Mucosa of rectum (tissue), 2 donors: ENCODE results near the gene WFDC5.

ENCODE experiments used
- H3K27ac ChIP-seq, 2 donors: one replicate each; pipeline ENCODE4 v1.7.0; 2013; ENCODE audit warnings: inconsistent platforms in 2 of 2, low read depth in 2 of 2, low read length in 2 of 2
- H3K27me3 ChIP-seq, 2 donors: one replicate each; pipeline ENCODE4 v1.7.0; 2013; ENCODE audit warnings: low read length in 2 of 2; ENCODE audit not compliant: control insufficient read depth in 2 of 2, insufficient read depth in 2 of 2
- H3K36me3 ChIP-seq, 2 donors: one replicate each; pipeline ENCODE4 v1.7.0; 2013; ENCODE audit warnings: low read length in 2 of 2; ENCODE audit not compliant: control insufficient read depth in 2 of 2, insufficient read depth in 2 of 2
- H3K4me1 ChIP-seq, 2 donors: one replicate each; pipeline ENCODE4 v1.7.0; 2013; ENCODE audit warnings: low read length in 2 of 2, mild to moderate bottlenecking in 1 of 2; ENCODE audit not compliant: control insufficient read depth in 2 of 2, insufficient read depth in 2 of 2
- H3K4me3 ChIP-seq, 2 donors: one replicate each; pipeline ENCODE4 v1.7.0; 2013; ENCODE audit warnings: low read length in 2 of 2
- H3K9ac ChIP-seq, 2 donors: one replicate each; pipeline ENCODE4 v1.7.0; 2013; ENCODE audit warnings: low read length in 2 of 2, low read depth in 1 of 2, mild to moderate bottlenecking in 1 of 2
- H3K9me3 ChIP-seq, 2 donors: one replicate each; pipeline ENCODE4 v1.7.0; 2013; ENCODE audit warnings: low read length in 2 of 2; ENCODE audit not compliant: control insufficient read depth in 2 of 2
- donor health status: healthy.
- donor health status: Normal muscosa, but diverticular disease.

Gene WFDC5

GRCh38 chr20:45115829-45116228 lies 855 bp upstream of the WFDC5 start:
- H3K36me3 ChIP-seq: no peaks in the 10 kb centered on the region
- H3K4me1 ChIP-seq: no peaks in the 10 kb centered on the region
- H3K9ac ChIP-seq: no peak overlapping the region
- H3K4me3 ChIP-seq: no peak overlapping the region
- no peak overlapping the region for H3K27ac ChIP-seq
- no peaks in the 10 kb centered on the region for H3K9me3 ChIP-seq
- no peaks in the 10 kb centered on the region for H3K27me3 ChIP-seq

DNA sequence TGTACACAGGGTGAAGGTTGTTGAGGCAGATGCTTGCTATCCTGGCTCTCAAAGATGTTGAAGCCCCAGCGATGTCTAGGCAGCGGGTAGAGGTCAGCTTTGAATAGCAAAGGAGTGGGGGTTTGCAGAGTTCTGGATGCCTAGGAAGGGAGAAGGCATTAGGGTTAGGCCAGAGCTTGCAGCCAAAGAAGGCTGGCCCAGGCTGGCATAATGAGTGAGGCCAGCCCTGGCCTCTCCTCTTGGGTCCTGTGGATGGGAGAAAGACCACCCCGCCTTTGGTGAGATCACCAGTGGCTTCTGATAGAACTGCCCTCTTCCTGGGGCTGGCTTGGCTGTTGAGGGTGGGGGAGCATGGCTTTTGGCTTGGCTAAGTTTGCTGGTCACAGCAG lies 406 bp upstream of the WFDC5 start:
- Histone ChIP-seq H3K36me3 (no peaks in the 10 kb centered on the region), H3K9me3 (no peaks in the 10 kb centered on the region), H3K27ac (no peak overlapping the region), H3K9ac (no peak overlapping the region), H3K27me3 (no peaks in the 10 kb centered on the region), H3K4me3 (no peak overlapping the region), H3K4me1 (no peaks in the 10 kb centered on the region)

GRCh38 chr20:45113865-45114264 lies 1.1 kb downstream of the WFDC5 start:
- Histone ChIP-seq H3K27me3 (no peaks in the 10 kb centered on the region), H3K27ac (no peak overlapping the region), H3K9me3 (no peaks in the 10 kb centered on the region), H3K36me3 (no peaks in the 10 kb centered on the region), H3K4me3 (no peak overlapping the region), H3K4me1 (no peaks in the 10 kb centered on the region), H3K9ac (no peak overlapping the region)

- Histone ChIP-seq H3K9me3 (no peaks in the 10 kb centered on the region), H3K9ac (no peak overlapping the region), H3K27ac (no peak overlapping the region), H3K27me3 (peaks cover 0 to 3% of the 10 kb centered on the region in 2 donors), H3K4me1 (no peaks in the 10 kb centered on the region), H3K36me3 (no peaks in the 10 kb centered on the region), H3K4me3 (no peak overlapping the region)
Observed at GRCh38 chr20:45112754-45113153, 2.2 kb downstream of the WFDC5 start.

DNA sequence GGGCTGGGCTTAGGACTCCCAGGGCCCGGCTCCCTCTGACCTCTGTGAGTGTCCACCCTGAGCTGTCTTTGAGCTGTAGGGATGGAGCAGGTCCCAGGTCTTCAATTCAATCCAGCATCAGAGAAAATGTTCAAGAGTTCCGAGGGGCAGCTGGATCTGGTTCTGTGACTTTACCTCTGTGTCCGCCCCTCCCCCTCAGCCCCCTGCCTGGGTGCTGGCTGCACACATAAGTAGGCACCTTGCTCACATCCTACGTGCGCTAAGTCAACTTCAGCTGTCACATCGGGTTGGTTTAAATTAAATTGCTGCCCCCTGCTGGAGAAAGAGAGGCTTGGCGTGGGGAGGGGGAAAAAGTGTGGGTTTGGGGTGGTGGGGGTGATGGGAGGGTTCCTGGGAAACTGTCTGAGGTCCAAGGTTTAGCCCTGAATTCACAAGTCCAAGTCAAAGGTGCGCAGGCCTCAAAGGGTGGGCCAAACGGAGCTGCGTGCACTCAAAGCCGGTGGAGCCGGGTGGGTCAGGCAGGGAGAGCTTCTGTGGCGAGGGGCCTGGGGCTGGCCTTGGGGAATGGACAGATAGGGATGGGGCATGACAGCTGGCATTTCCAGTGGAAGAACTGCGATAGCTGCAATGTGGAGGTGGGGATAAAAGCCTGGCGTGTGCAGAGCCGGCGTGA lies 3.0 kb downstream of the WFDC5 start:
- Histone ChIP-seq H3K9me3 (no peaks in the 10 kb centered on the region), H3K27ac (no peak overlapping the region), H3K36me3 (no peaks in the 10 kb centered on the region)

DNA sequence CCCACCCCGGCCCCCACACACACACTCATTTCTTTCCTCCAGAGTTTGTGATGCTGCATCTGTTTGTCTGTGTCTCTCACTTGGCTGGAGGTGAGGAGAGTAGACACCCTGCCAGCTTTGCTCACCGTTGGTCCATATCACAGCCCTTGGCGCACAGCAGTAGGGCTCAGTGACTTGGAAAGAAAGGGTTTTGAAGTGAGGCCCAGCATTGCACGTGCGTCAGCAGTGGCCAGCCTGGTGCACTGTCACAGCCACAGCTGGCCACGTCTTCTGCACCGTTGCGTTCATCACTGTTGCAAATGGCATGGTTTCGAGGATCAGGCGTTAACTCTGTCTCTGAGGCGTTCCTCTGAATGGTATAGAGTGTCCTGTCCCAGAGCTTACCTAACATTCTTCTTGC lies 3.7 kb downstream of the WFDC5 start:
- peaks cover 0 to 3% of the 10 kb centered on the region in 2 donors for H3K27me3 ChIP-seq

More for the DNA sequence above, 3.0 kb downstream of the WFDC5 start:
- Histone ChIP-seq H3K27me3 (peaks cover 0 to 3% of the 10 kb centered on the region in 2 donors), H3K4me3 (no peak overlapping the region), H3K9ac (no peak overlapping the region), H3K4me1 (no peaks in the 10 kb centered on the region)

DNA sequence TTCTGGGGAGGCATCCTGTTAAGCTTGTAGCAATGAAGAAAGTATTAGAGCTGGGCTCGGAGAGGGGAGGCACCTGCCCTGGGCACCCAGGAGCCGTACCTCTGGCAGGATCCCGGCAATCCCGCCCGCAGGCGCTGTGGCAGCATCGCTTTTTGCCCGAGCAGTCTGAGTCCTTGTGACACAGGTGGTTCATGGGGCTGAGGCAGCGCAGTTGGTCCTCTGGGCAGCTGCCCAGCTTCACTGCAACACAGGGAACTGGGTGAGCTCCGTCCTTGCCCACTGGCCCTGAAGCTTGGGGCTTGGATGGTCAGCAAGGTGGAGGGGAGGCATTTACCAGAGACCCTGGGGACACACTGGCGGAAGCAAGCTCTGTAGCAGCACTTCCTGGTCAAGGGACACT lies 4.7 kb downstream of the WFDC5 start:
- Histone ChIP-seq H3K9me3 (no peaks in the 10 kb centered on the region), H3K27ac (no peak overlapping the region), H3K36me3 (no peaks in the 10 kb centered on the region), H3K27me3 (peaks cover 0 to 3% of the 10 kb centered on the region in 2 donors), H3K4me1 (no peaks in the 10 kb centered on the region), H3K4me3 (no peak overlapping the region), H3K9ac (no peak overlapping the region)

More for the DNA sequence above, 3.7 kb downstream of the WFDC5 start:
- Histone ChIP-seq H3K9me3 (no peaks in the 10 kb centered on the region), H3K36me3 (no peaks in the 10 kb centered on the region), H3K4me1 (no peaks in the 10 kb centered on the region), H3K9ac (no peak overlapping the region), H3K27ac (no peak overlapping the region), H3K4me3 (no peak overlapping the region)

- Histone ChIP-seq H3K9me3 (no peaks in the 10 kb centered on the region), H3K9ac (no peak overlapping the region), H3K36me3 (no peaks in the 10 kb centered on the region), H3K4me1 (no peaks in the 10 kb centered on the region), H3K27ac (no peak overlapping the region), H3K4me3 (no peak overlapping the region), H3K27me3 (peaks cover 0 to 3% of the 10 kb centered on the region in 2 donors)
Observed at GRCh38 chr20:45109634-45110033, 5.3 kb downstream of the WFDC5 start.

GRCh38 chr20:45105317-45105716 lies 9.7 kb downstream of the WFDC5 start:
- Histone ChIP-seq H3K27me3 (peaks cover 2 to 10% of the 10 kb centered on the region in 2 donors), H3K4me1 (no peaks in the 10 kb centered on the region), H3K27ac (no peak overlapping the region), H3K9me3 (no peaks in the 10 kb centered on the region), H3K9ac (no peak overlapping the region), H3K4me3 (no peak overlapping the region), H3K36me3 (no peaks in the 10 kb centered on the region)

- peaks cover 4 to 10% of the 10 kb centered on the region in 2 donors for H3K27me3 ChIP-seq
- H3K9ac ChIP-seq: no peak overlapping the region
- H3K27ac ChIP-seq: no peak overlapping the region
- no peaks in the 10 kb centered on the region for H3K9me3 ChIP-seq
- no peaks in the 10 kb centered on the region for H3K36me3 ChIP-seq
- H3K4me3 ChIP-seq: no peak overlapping the region
- no peaks in the 10 kb centered on the region for H3K4me1 ChIP-seq
Observed at GRCh38 chr20:45104786-45105185, 10.2 kb downstream of the WFDC5 start.
